HepG2 (cell line): ENCODE data around the gene SLC34A3. TPM values are rescaled to one million over a fixed set of nuclear protein-coding genes. Genes with fewer than 3 reads are reported as not detected.

Source experiments
- ATAC-seq: fragments of 200-7000 bp; cut with Tn5 transposase; 3 replicates; pipeline ENCODE4 v1.9.1; 2020; ENCODE audit warnings: mild to moderate bottlenecking, moderate library complexity
- BruUV-seq: library from RNA; stranded (reverse); fragments of 400-500 nt; replicated peaks from 2 replicates; lab custom pipeline; 2021; lab: Mats Ljungman, UMichigan
- CTCF ChIA-PET: fragments of 300-600 bp; formaldehyde crosslinking; extraction: SDS; loops from one replicate; lab custom pipeline; 2021; ENCODE audit warnings: low total read pairs, inconsistent platforms, low intra/inter-chr PET ratio; lab: Yijun Ruan, JAX
- POLR2A ChIA-PET: fragments of 350-600 bp; sonication (Branson Sonifier 250); formaldehyde crosslinking; loops from one replicate; lab custom pipeline; 2020; ENCODE audit warnings: antibody characterized with exemption, inconsistent platforms; lab: Yijun Ruan, JAX
- DNase-seq: peaks from one replicate; pipeline ENCODE4 v3.0.0-alpha.2; 2015; ENCODE audit warnings: low spot score
- FAIRE-seq: peaks from 3 replicates; lab custom pipeline; 2011; peaks lifted over from hg19 to GRCh38; lab: Jason Lieb, UNC
- H2AFZ ChIP-seq: one replicate; pipeline ENCODE4 v1.6.1; 2011; ENCODE audit warnings: low read length, inconsistent platforms
- H3K27ac ChIP-seq: fragments of 300-600 bp; 3 replicates; pipeline ENCODE4 v1.8.0; 2011; ENCODE audit warnings: mixed run types, mild to moderate bottlenecking, mixed read lengths, low read length, inconsistent platforms; ENCODE audit not compliant: insufficient read depth; ENCODE audit errors: extremely low read length
- H3K27me3 ChIP-seq, 2 experiments: fragments of 200-600 bp in 1 of 2; 2 replicates in 1 of 2; 3 replicates in 1 of 2; pipeline versions ENCODE4 v1.6.0 to v1.8.0; 2011; ENCODE audit warnings: low read length in 2 of 2, mild to moderate bottlenecking in 2 of 2, moderate library complexity in 2 of 2, inconsistent platforms in 1 of 2; ENCODE audit not compliant: insufficient read depth in 2 of 2, control insufficient read depth in 1 of 2
- H3K36me3 ChIP-seq, 2 experiments: fragments of 200-600 bp in 1 of 2; replicated peaks in 1 of 2; 2 replicates in 1 of 2; 3 replicates in 1 of 2; pipeline versions ENCODE4 v1.5.1 to v1.8.0; 2011; ENCODE audit warnings: low read length in 2 of 2, inconsistent platforms in 1 of 2; ENCODE audit not compliant: insufficient read depth in 2 of 2, control insufficient read depth in 1 of 2
- H3K4me1 ChIP-seq: 2 replicates; pipeline ENCODE4 v1.5.1; 2012; ENCODE audit warnings: low read length, inconsistent platforms; ENCODE audit not compliant: insufficient read depth
- H3K4me2 ChIP-seq: 2 replicates; pipeline ENCODE4 v1.6.0; 2011; ENCODE audit warnings: low read depth, low read length, inconsistent platforms
- H3K4me3 ChIP-seq, 3 experiments: fragments of 200-600 bp in 1 of 3; sonication (generic), shearing (Covaris generic) in 1 of 3; replicated peaks in 1 of 3; 2 replicates each; pipeline ENCODE4 v1.5.1; 2011 to 2016; ENCODE audit warnings: low read length in 3 of 3, inconsistent platforms in 2 of 3, low read depth in 2 of 3, mild to moderate bottlenecking in 2 of 3, control low read depth in 1 of 3, mixed read lengths in 1 of 3; ENCODE audit not compliant: insufficient read depth in 1 of 3
- H3K79me2 ChIP-seq: one replicate; pipeline ENCODE4 v1.6.1; 2011; ENCODE audit warnings: low read length, inconsistent platforms; ENCODE audit not compliant: insufficient read depth
- H3K9ac ChIP-seq: 2 replicates; pipeline ENCODE4 v1.6.0; 2011; ENCODE audit warnings: mild to moderate bottlenecking, low read depth, low read length, inconsistent platforms; ENCODE audit not compliant: insufficient read depth
- H3K9me3 ChIP-seq: 2 replicates; pipeline ENCODE4 v1.5.1; 2012; ENCODE audit warnings: mild to moderate bottlenecking, low read length
- H4K20me1 ChIP-seq: 2 replicates; pipeline ENCODE4 v1.6.0; 2011; ENCODE audit warnings: inconsistent platforms, mild to moderate bottlenecking, low read length, moderate library complexity; ENCODE audit not compliant: insufficient read depth
- LCORL ChIP-seq, 2 experiments: fragments of 450-650 bp in 1 of 2; sonication (generic) in 1 of 2; formaldehyde crosslinking in 1 of 2; IDR thresholded peaks; 2 replicates each; pipeline versions ENCODE4 v1.5.0 to v1.6.1; 2017 to 2020; ENCODE audit warnings: antibody characterized with exemption in 1 of 2, missing genetic modification reagents in 1 of 2
- TRAFD1 ChIP-seq: sonication (generic); formaldehyde crosslinking; IDR thresholded peaks from 2 replicates; pipeline ENCODE4 v1.5.1; 2020; ENCODE audit warnings: missing genetic modification reagents, mild to moderate bottlenecking, borderline replicate concordance
- ZIK1 ChIP-seq: sonication (generic); formaldehyde crosslinking; IDR thresholded peaks from 2 replicates; pipeline ENCODE4 v1.5.0; 2020; ENCODE audit warnings: mild to moderate bottlenecking, low read depth, missing genetic modification reagents, borderline replicate concordance
- ZNF280D ChIP-seq: sonication (generic); formaldehyde crosslinking; IDR thresholded peaks from 2 replicates; pipeline ENCODE4 v1.5.1; 2020; ENCODE audit warnings: mild to moderate bottlenecking, missing genetic modification reagents
- ZNF281 ChIP-seq: sonication (generic); formaldehyde crosslinking; IDR thresholded peaks from 2 replicates; pipeline ENCODE4 v1.4.0; 2020; ENCODE audit warnings: missing genetic modification reagents, borderline replicate concordance
- WGBS: methylation state at CpG from one replicate; pipeline ENCODE4 v1.1.6; 2017; ENCODE audit warnings: low lambda C conversion rate; 5-methylcytosine and 5-hydroxymethylcytosine counted together
- in situ Hi-C: cut with HindIII; loops from 2 replicates; pipeline ENCODE4 v1.10.0; 2017; ENCODE audit warnings: low pct_unique_long_range_greater_than_20kb; ENCODE audit not compliant: extremely low pct_ligation_motif_present
- intact Hi-C: fragments of 100-400 bp; cut with micrococcal nuclease; formaldehyde crosslinking; loops from one replicate; pipeline ENCODE4 v1.10.0; 2022; ENCODE audit not compliant: unreplicated experiment
- polyA plus RNA-seq, 8 experiments: library from polyadenylated mRNA; depleted of rRNA in 3 of 8; stranded (reverse) in 7 of 8; unstranded in 1 of 8; fragments of >200 nt; fragmentation: Illumina TruSeq in 4 of 8; extraction: Trizol in 4 of 8; gene quantifications; 2 replicates each; pipeline versions ENCODE4 v1.2.1 to v1.2.3, GENCODE V29; 2011 to 2016; ENCODE audit warnings: low read depth in 4 of 8, missing spikeins in 1 of 8, mixed read lengths in 1 of 8; ENCODE audit not compliant: insufficient read depth in 1 of 8
- total RNA-seq, 5 experiments: library from RNA; depleted of rRNA; stranded (reverse); fragments of >200 nt; fragmentation: Illumina TruSeq; extraction: Trizol; gene quantifications; 2 replicates each; pipeline ENCODE4 v1.2.3, GENCODE V29; 2016; ENCODE audit warnings: low read depth in 1 of 5
- TF ChIP-seq, protein P1 (sequence below): IDR thresholded peaks from 2 replicates; pipeline ENCODE4 v1.6.1; 2016
- TF ChIP-seq, protein P2 (sequence below): sonication (generic); formaldehyde crosslinking; IDR thresholded peaks from 2 replicates; pipeline ENCODE4 v1.4.0; 2020; ENCODE audit warnings: low read depth, mild to moderate bottlenecking, missing genetic modification reagents

The SLC34A3 gene
- total and polyA plus RNA-seq, 2 of the 13 experiments (the other 11 are each of a cell fraction or from before 2014, with no cell fraction given), result 0.07 to 1.0 TPM

DNA sequence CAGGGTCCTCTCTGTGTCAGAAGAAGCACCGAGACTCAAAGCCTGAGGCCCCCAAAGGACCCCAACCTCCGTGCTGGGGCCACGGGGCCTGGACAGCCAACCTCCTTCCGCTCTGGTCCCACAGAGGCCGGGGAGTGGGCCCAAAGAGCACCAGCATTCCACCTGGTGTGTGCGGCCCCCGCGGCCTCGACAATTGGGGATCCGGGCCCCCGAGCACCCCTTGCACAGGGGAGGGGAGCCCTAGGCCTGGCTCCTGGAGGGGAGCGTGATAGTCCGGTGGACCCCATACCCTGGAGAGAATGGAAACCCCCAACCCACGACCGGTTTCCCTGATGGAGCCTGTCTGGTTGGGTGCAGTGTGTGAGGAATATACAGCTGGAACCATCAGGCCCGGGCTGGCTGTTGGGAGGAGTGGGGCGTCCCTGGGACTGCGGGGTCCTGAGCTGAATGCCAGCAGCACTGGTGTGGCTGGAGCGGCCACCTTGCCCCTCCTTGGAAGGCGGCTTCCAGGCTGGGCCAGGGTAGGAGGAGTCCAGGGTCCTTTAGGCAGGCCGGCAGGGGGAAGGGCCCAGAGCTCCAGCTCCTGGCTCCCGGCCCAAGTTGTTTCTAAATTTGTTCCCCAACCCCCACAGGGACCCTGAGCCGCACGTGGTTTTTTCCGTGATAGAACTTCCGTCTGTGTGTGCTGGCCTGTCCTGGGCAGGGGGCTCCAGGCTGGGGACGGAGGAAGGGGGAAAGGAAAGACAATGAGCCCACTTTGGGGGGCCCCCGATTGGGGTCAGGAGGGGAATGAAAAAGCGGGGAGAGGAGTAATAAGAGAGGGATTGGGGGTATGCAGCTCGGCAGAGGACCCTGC lies 46.0 kb downstream of the SLC34A3 start:
- POLR2A ChIA-PET, result interaction anchor here (0.7 to 2.8 kb wide), 29 partner anchors 9 to 193 kb away, joined by 3 to 78 read pairs (median 7); partner anchors contain the start of genes ENTPD8, EXD3, MAN1B1 and NELFB
- peak; percentile 76 for DNase-seq
- Histone ChIP-seq H3K4me2 (peak overlapping the region; percentile 88), H4K20me1 (no peaks in the 10 kb centered on the region), H3K9ac (peak overlapping the region; percentile 82), H3K4me1 (peaks cover 21% of the 10 kb centered on the region), H3K27me3 (no peaks in the 10 kb centered on the region; a peak in 1 of 5 replicates), H3K9me3 (no peaks in the 10 kb centered on the region), H3K4me3 (peak overlapping the region; percentile 58 to 88 (median 87)), H3K27ac (peak overlapping the region; percentile 90), H3K36me3 (peaks cover 7 to 14% of the 10 kb centered on the region in 2 experiments; a peak in 3 of 5 replicates), H3K79me2 (peaks cover 6% of the 10 kb centered on the region), H2AFZ (no peak overlapping the region)
- intact Hi-C loops, result no loop called here
- peak; percentile 45 for ATAC-seq
- in situ Hi-C loops, result no loop called here
- CTCF ChIA-PET, result interaction anchor here (0.6 to 1.0 kb wide), 2 partner anchors 41 to 230 kb away, joined by 3 to 4 read pairs; no protein-coding TSS in a partner anchor
- BruUV-seq, result TSS peak; percentile 84
- 0% methylated on average over 7 of the region's 30 CpGs for WGBS
- no peak for FAIRE-seq
- TF ChIP-seq ZIK1 (no peak), ZNF281 (CRISPR knock-in tag) (peak; percentile 72; the same call in 1 of the 2 replicates), TRAFD1 (CRISPR knock-in tag) (no peak), ZNF280D (CRISPR knock-in tag) (no peak), LCORL (IDR thresholded peaks at IDR 0.05) (no peak), LCORL (CRISPR knock-in tag; IDR thresholded peaks at IDR 0.05) (no peak)
- TF ChIP-seq, protein P1, sequence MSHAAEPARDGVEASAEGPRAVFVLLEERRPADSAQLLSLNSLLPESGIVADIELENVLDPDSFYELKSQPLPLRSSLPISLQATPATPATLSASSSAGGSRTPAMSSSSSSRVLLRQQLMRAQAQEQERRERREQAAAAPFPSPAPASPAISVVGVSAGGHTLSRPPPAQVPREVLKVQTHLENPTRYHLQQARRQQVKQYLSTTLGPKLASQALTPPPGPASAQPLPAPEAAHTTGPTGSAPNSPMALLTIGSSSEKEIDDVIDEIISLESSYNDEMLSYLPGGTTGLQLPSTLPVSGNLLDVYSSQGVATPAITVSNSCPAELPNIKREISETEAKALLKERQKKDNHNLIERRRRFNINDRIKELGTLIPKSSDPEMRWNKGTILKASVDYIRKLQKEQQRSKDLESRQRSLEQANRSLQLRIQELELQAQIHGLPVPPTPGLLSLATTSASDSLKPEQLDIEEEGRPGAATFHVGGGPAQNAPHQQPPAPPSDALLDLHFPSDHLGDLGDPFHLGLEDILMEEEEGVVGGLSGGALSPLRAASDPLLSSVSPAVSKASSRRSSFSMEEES (CRISPR knock-in tag), result 0 out of 2 replicates have a peak, but pooled peaks have one; percentile 9
- TF ChIP-seq, protein P2, sequence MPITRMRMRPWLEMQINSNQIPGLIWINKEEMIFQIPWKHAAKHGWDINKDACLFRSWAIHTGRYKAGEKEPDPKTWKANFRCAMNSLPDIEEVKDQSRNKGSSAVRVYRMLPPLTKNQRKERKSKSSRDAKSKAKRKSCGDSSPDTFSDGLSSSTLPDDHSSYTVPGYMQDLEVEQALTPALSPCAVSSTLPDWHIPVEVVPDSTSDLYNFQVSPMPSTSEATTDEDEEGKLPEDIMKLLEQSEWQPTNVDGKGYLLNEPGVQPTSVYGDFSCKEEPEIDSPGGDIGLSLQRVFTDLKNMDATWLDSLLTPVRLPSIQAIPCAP (CRISPR knock-in tag), result 0 out of 2 replicates have a peak, but pooled peaks have one; percentile 47
